Measurements from ENCODE around the gene ATP5IF1.

- TF ChIP-seq CTCF (IDR thresholded peaks at IDR 0.05 in 2 of 3, conservative IDR thresholded peaks at IDR 0.05 in 1 of 3; ENCODE audit: control insufficient read depth in 2 of 3, extremely low read depth in 1 of 3, insufficient read depth in 1 of 3, low read depth in 3 of 3, low read length in 3 of 3) (no peak), TAF1 (IDR thresholded peaks at IDR 0.05; ENCODE audit: borderline replicate concordance, low read depth, low read length) (no peak), ZBTB40 (IDR thresholded peaks at IDR 0.05; ENCODE audit: borderline replicate concordance) (no peak), POLR2AphosphoS5 (IDR thresholded peaks at IDR 0.05; ENCODE audit: low read length) (no peak), EP300 (IDR thresholded peaks at IDR 0.05; ENCODE audit: borderline replicate concordance in 1 of 2, control insufficient read depth in 1 of 2, low read depth in 2 of 2, low read length in 2 of 2) (no peak), NFXL1 (IDR thresholded peaks at IDR 0.05; ENCODE audit: borderline replicate concordance) (no peak), POLR2A (IDR thresholded peaks at IDR 0.05; ENCODE audit: low read depth, low read length) (no peak), JUND (IDR thresholded peaks at IDR 0.05; ENCODE audit: low read depth, low read length) (no peak)
Observed at GRCh38 chr1:28286111-28286510, 50.2 kb downstream of the ATP5IF1 start.
